HepG2 (cell line): ENCODE data around the gene CACNG1. TPM values are rescaled to one million over a fixed set of nuclear protein-coding genes. Genes with fewer than 3 reads are reported as not detected.
A peak's percentile ranks its signal among the peaks of the same experiment; 100 is the strongest.

Experiments used
- ATAC-seq: fragments of 200-7000 bp; cut with Tn5 transposase; 3 replicates; pipeline ENCODE4 v1.9.1; 2020; ENCODE audit warnings: mild to moderate bottlenecking, moderate library complexity
- BruUV-seq: library from RNA; stranded (reverse); fragments of 400-500 nt; replicated peaks from 2 replicates; lab custom pipeline; 2021; lab: Mats Ljungman, UMichigan
- CTCF ChIA-PET: fragments of 300-600 bp; formaldehyde crosslinking; extraction: SDS; loops from one replicate; lab custom pipeline; 2021; ENCODE audit warnings: low total read pairs, inconsistent platforms, low intra/inter-chr PET ratio; lab: Yijun Ruan, JAX
- POLR2A ChIA-PET: fragments of 350-600 bp; sonication (Branson Sonifier 250); formaldehyde crosslinking; loops from one replicate; lab custom pipeline; 2020; ENCODE audit warnings: antibody characterized with exemption, inconsistent platforms; lab: Yijun Ruan, JAX
- DNase-seq: peaks from one replicate; pipeline ENCODE4 v3.0.0-alpha.2; 2015; ENCODE audit warnings: low spot score
- FAIRE-seq: peaks from 3 replicates; lab custom pipeline; 2011; peaks lifted over from hg19 to GRCh38; lab: Jason Lieb, UNC
- H2AFZ ChIP-seq: one replicate; pipeline ENCODE4 v1.6.1; 2011; ENCODE audit warnings: low read length, inconsistent platforms
- H3K27ac ChIP-seq: fragments of 300-600 bp; 3 replicates; pipeline ENCODE4 v1.8.0; 2011; ENCODE audit warnings: mixed run types, mild to moderate bottlenecking, mixed read lengths, low read length, inconsistent platforms; ENCODE audit not compliant: insufficient read depth; ENCODE audit errors: extremely low read length
- H3K27me3 ChIP-seq, 2 experiments: fragments of 200-600 bp in 1 of 2; 2 replicates in 1 of 2; 3 replicates in 1 of 2; pipeline versions ENCODE4 v1.6.0 to v1.8.0; 2011; ENCODE audit warnings: low read length in 2 of 2, mild to moderate bottlenecking in 2 of 2, moderate library complexity in 2 of 2, inconsistent platforms in 1 of 2; ENCODE audit not compliant: insufficient read depth in 2 of 2, control insufficient read depth in 1 of 2
- H3K36me3 ChIP-seq, 2 experiments: fragments of 200-600 bp in 1 of 2; replicated peaks in 1 of 2; 2 replicates in 1 of 2; 3 replicates in 1 of 2; pipeline versions ENCODE4 v1.5.1 to v1.8.0; 2011; ENCODE audit warnings: low read length in 2 of 2, inconsistent platforms in 1 of 2; ENCODE audit not compliant: insufficient read depth in 2 of 2, control insufficient read depth in 1 of 2
- H3K4me1 ChIP-seq: 2 replicates; pipeline ENCODE4 v1.5.1; 2012; ENCODE audit warnings: low read length, inconsistent platforms; ENCODE audit not compliant: insufficient read depth
- H3K4me2 ChIP-seq: 2 replicates; pipeline ENCODE4 v1.6.0; 2011; ENCODE audit warnings: low read depth, low read length, inconsistent platforms
- H3K4me3 ChIP-seq, 3 experiments: fragments of 200-600 bp in 1 of 3; sonication (generic), shearing (Covaris generic) in 1 of 3; replicated peaks in 1 of 3; 2 replicates each; pipeline ENCODE4 v1.5.1; 2011 to 2016; ENCODE audit warnings: low read length in 3 of 3, inconsistent platforms in 2 of 3, low read depth in 2 of 3, mild to moderate bottlenecking in 2 of 3, control low read depth in 1 of 3, mixed read lengths in 1 of 3; ENCODE audit not compliant: insufficient read depth in 1 of 3
- H3K79me2 ChIP-seq: one replicate; pipeline ENCODE4 v1.6.1; 2011; ENCODE audit warnings: low read length, inconsistent platforms; ENCODE audit not compliant: insufficient read depth
- H3K9ac ChIP-seq: 2 replicates; pipeline ENCODE4 v1.6.0; 2011; ENCODE audit warnings: mild to moderate bottlenecking, low read depth, low read length, inconsistent platforms; ENCODE audit not compliant: insufficient read depth
- H3K9me3 ChIP-seq: 2 replicates; pipeline ENCODE4 v1.5.1; 2012; ENCODE audit warnings: mild to moderate bottlenecking, low read length
- H4K20me1 ChIP-seq: 2 replicates; pipeline ENCODE4 v1.6.0; 2011; ENCODE audit warnings: inconsistent platforms, mild to moderate bottlenecking, low read length, moderate library complexity; ENCODE audit not compliant: insufficient read depth
- ARNTL ChIP-seq: sonication (generic); formaldehyde crosslinking; IDR thresholded peaks from 2 replicates; pipeline ENCODE4 v1.4.0; 2020; ENCODE audit warnings: mild to moderate bottlenecking, missing genetic modification reagents
- CBX5 ChIP-seq: sonication (generic); formaldehyde crosslinking; IDR thresholded peaks from 2 replicates; pipeline ENCODE4 v1.4.0; 2020; ENCODE audit warnings: missing genetic modification reagents, borderline replicate concordance
- CREM ChIP-seq, 2 experiments: sonication (generic) in 1 of 2; formaldehyde crosslinking in 1 of 2; IDR thresholded peaks; 2 replicates each; pipeline versions ENCODE4 v1.4.0 to v1.6.1; 2016 to 2020; ENCODE audit warnings: antibody characterized with exemption in 1 of 2, mild to moderate bottlenecking in 1 of 2, missing genetic modification reagents in 1 of 2
- ELF3 ChIP-seq: IDR thresholded peaks from 2 replicates; pipeline ENCODE4 v1.6.1; 2016; ENCODE audit warnings: missing genetic modification reagents, missing compliant biosample characterization
- GATA4 ChIP-seq: sonication (generic); IDR thresholded peaks from 2 replicates; pipeline ENCODE4 v1.6.1; 2016; ENCODE audit warnings: antibody characterized with exemption, low read depth, borderline replicate concordance
- HOXA3 ChIP-seq: sonication (generic); formaldehyde crosslinking; IDR thresholded peaks from 2 replicates; pipeline ENCODE4 v1.5.0; 2020; ENCODE audit warnings: missing genetic modification reagents
- KAT8 ChIP-seq: IDR thresholded peaks from 2 replicates; pipeline ENCODE4 v1.6.1; 2016; ENCODE audit warnings: missing genetic modification reagents, missing compliant biosample characterization
- KLF13 ChIP-seq: sonication (generic); formaldehyde crosslinking; IDR thresholded peaks from 2 replicates; pipeline ENCODE4 v1.4.0; 2020; ENCODE audit warnings: mild to moderate bottlenecking, missing genetic modification reagents
- MXD4 ChIP-seq: IDR thresholded peaks from 2 replicates; pipeline ENCODE4 v1.6.1; 2016; ENCODE audit warnings: mild to moderate bottlenecking, missing biosample characterization, missing genetic modification reagents
- NR3C1 ChIP-seq: sonication (generic); formaldehyde crosslinking; IDR thresholded peaks from 2 replicates; pipeline ENCODE4 v1.4.0; 2020; ENCODE audit warnings: missing genetic modification reagents
- POLR2G ChIP-seq: fragments of 200-400 bp; formaldehyde crosslinking; IDR thresholded peaks from 2 replicates; pipeline ENCODE4 v1.6.1; 2018; ENCODE audit warnings: mild to moderate bottlenecking, low read depth, low read length, moderate library complexity
- SRY ChIP-seq: sonication (generic); formaldehyde crosslinking; IDR thresholded peaks from 2 replicates; pipeline ENCODE4 v1.8.0; 2022; ENCODE audit warnings: mild to moderate bottlenecking, missing genetic modification reagents
- ZKSCAN5 ChIP-seq: sonication (generic); formaldehyde crosslinking; IDR thresholded peaks from 2 replicates; pipeline ENCODE4 v1.5.1; 2020; ENCODE audit warnings: mild to moderate bottlenecking, missing genetic modification reagents
- ZNF260 ChIP-seq: sonication (generic); formaldehyde crosslinking; IDR thresholded peaks from 2 replicates; pipeline ENCODE4 v1.4.0; 2020; ENCODE audit warnings: missing genetic modification reagents, low read depth, mild to moderate bottlenecking, borderline replicate concordance
- ZNF703 ChIP-seq: sonication (generic); formaldehyde crosslinking; IDR thresholded peaks from 2 replicates; pipeline ENCODE4 v1.5.1; 2020; ENCODE audit warnings: missing genetic modification reagents, mild to moderate bottlenecking, moderate library complexity, borderline replicate concordance
- ZSCAN21 ChIP-seq: sonication (generic); formaldehyde crosslinking; IDR thresholded peaks from 2 replicates; pipeline ENCODE4 v1.8.0; 2022; ENCODE audit warnings: mild to moderate bottlenecking, missing genetic modification reagents, moderate library complexity, borderline replicate concordance
- WGBS: methylation state at CpG from one replicate; pipeline ENCODE4 v1.1.6; 2017; ENCODE audit warnings: low lambda C conversion rate; 5-methylcytosine and 5-hydroxymethylcytosine counted together
- in situ Hi-C: cut with HindIII; loops from 2 replicates; pipeline ENCODE4 v1.10.0; 2017; ENCODE audit warnings: low pct_unique_long_range_greater_than_20kb; ENCODE audit not compliant: extremely low pct_ligation_motif_present
- intact Hi-C: fragments of 100-400 bp; cut with micrococcal nuclease; formaldehyde crosslinking; loops from one replicate; pipeline ENCODE4 v1.10.0; 2022; ENCODE audit not compliant: unreplicated experiment
- polyA plus RNA-seq, 8 experiments: library from polyadenylated mRNA; depleted of rRNA in 3 of 8; stranded (reverse) in 7 of 8; unstranded in 1 of 8; fragments of >200 nt; fragmentation: Illumina TruSeq in 4 of 8; extraction: Trizol in 4 of 8; gene quantifications; 2 replicates each; pipeline versions ENCODE4 v1.2.1 to v1.2.3, GENCODE V29; 2011 to 2016; ENCODE audit warnings: low read depth in 4 of 8, missing spikeins in 1 of 8, mixed read lengths in 1 of 8; ENCODE audit not compliant: insufficient read depth in 1 of 8
- total RNA-seq, 5 experiments: library from RNA; depleted of rRNA; stranded (reverse); fragments of >200 nt; fragmentation: Illumina TruSeq; extraction: Trizol; gene quantifications; 2 replicates each; pipeline ENCODE4 v1.2.3, GENCODE V29; 2016; ENCODE audit warnings: low read depth in 1 of 5
- TF ChIP-seq, protein P1 (sequence below): sonication (generic); formaldehyde crosslinking; IDR thresholded peaks from 2 replicates; pipeline ENCODE4 v1.5.1; 2020; ENCODE audit warnings: mild to moderate bottlenecking, missing genetic modification reagents, borderline replicate concordance
- TF ChIP-seq, protein P2 (sequence below): IDR thresholded peaks from 2 replicates; pipeline ENCODE4 v1.6.1; 2018; ENCODE audit warnings: missing genetic modification reagents, mild to moderate bottlenecking, missing compliant biosample characterization

The CACNG1 gene
- total and polyA plus RNA-seq, 2 of the 13 experiments (the other 11 are each of a cell fraction or from before 2014, with no cell fraction given): not detected

DNA sequence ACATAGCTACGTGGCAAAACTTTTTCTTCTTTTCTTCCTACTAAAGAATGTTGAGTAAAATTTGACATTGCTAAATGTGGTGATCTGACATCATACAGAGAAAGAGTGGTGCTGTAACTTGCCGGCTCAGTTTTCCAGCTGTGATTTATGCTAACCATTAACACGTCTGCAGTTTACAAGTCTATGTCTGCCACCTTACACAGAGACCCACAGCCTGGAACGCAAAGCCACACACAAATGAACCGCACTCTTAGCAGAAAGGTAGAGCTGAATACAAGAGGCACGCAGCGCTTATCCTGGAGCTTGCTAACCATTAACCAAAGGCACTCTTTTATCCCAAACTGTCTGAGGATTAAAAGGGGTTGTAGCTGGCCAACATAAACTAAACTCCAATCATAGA, 31.9 kb downstream of the CACNG1 start:
- Histone ChIP-seq H4K20me1 (no peaks in the 10 kb centered on the region), H3K27ac (peak overlapping the region; percentile 17), H3K9me3 (no peaks in the 10 kb centered on the region), H3K4me2 (peak overlapping the region; percentile 31), H3K79me2 (no peaks in the 10 kb centered on the region), H3K9ac (no peak overlapping the region), H2AFZ (no peak overlapping the region), H3K36me3 (peaks cover 11 to 34% of the 10 kb centered on the region in 2 experiments), H3K4me3 (no peak overlapping the region; a peak in 1 of 6 replicates), H3K27me3 (no peaks in the 10 kb centered on the region), H3K4me1 (peaks cover 36% of the 10 kb centered on the region)
- DNase-seq (peak; percentile 73), FAIRE-seq (peak; percentile 93), ATAC-seq (peak; percentile 98)
- CTCF ChIA-PET: no interaction called here
- WGBS: 20% methylated on average over 7 of the region's 7 CpGs
- intact Hi-C loops (no loop called here), in situ Hi-C loops (no loop called here)
- BruUV-seq: no TSS peak
- POLR2A ChIA-PET: interaction anchor here (0.6 kb wide), 1 partner anchor 11 kb away, joined by 3 read pairs; no protein-coding TSS in a partner anchor
- TF ChIP-seq ZSCAN21 (no peak), POLR2G (no peak), ZNF260 (CRISPR knock-in tag) (no peak), KAT8 (CRISPR knock-in tag) (peak; percentile 56; the same call in 1 of the 2 replicates), ARNTL (no peak), HOXA3 (peak; percentile 53), ZNF703 (CRISPR knock-in tag) (no peak), CBX5 (no peak), ZKSCAN5 (CRISPR knock-in tag) (no peak), GATA4 (no peak), ELF3 (CRISPR knock-in tag) (peak; percentile 62), SRY (no peak), CREM (IDR thresholded peaks at IDR 0.05) (no peak), CREM (CRISPR knock-in tag; IDR thresholded peaks at IDR 0.05) (no peak), KLF13 (CRISPR knock-in tag) (no peak), MXD4 (no peak), NR3C1 (CRISPR knock-in tag) (no peak)
- TF ChIP-seq, protein P1, sequence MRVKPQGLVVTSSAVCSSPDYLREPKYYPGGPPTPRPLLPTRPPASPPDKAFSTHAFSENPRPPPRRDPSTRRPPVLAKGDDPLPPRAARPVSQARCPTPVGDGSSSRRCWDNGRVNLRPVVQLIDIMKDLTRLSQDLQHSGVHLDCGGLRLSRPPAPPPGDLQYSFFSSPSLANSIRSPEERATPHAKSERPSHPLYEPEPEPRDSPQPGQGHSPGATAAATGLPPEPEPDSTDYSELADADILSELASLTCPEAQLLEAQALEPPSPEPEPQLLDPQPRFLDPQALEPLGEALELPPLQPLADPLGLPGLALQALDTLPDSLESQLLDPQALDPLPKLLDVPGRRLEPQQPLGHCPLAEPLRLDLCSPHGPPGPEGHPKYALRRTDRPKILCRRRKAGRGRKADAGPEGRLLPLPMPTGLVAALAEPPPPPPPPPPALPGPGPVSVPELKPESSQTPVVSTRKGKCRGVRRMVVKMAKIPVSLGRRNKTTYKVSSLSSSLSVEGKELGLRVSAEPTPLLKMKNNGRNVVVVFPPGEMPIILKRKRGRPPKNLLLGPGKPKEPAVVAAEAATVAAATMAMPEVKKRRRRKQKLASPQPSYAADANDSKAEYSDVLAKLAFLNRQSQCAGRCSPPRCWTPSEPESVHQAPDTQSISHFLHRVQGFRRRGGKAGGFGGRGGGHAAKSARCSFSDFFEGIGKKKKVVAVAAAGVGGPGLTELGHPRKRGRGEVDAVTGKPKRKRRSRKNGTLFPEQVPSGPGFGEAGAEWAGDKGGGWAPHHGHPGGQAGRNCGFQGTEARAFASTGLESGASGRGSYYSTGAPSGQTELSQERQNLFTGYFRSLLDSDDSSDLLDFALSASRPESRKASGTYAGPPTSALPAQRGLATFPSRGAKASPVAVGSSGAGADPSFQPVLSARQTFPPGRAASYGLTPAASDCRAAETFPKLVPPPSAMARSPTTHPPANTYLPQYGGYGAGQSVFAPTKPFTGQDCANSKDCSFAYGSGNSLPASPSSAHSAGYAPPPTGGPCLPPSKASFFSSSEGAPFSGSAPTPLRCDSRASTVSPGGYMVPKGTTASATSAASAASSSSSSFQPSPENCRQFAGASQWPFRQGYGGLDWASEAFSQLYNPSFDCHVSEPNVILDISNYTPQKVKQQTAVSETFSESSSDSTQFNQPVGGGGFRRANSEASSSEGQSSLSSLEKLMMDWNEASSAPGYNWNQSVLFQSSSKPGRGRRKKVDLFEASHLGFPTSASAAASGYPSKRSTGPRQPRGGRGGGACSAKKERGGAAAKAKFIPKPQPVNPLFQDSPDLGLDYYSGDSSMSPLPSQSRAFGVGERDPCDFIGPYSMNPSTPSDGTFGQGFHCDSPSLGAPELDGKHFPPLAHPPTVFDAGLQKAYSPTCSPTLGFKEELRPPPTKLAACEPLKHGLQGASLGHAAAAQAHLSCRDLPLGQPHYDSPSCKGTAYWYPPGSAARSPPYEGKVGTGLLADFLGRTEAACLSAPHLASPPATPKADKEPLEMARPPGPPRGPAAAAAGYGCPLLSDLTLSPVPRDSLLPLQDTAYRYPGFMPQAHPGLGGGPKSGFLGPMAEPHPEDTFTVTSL (CRISPR knock-in tag): peak; percentile 51; the same call in 1 of the 2 replicates
- TF ChIP-seq, protein P2, sequence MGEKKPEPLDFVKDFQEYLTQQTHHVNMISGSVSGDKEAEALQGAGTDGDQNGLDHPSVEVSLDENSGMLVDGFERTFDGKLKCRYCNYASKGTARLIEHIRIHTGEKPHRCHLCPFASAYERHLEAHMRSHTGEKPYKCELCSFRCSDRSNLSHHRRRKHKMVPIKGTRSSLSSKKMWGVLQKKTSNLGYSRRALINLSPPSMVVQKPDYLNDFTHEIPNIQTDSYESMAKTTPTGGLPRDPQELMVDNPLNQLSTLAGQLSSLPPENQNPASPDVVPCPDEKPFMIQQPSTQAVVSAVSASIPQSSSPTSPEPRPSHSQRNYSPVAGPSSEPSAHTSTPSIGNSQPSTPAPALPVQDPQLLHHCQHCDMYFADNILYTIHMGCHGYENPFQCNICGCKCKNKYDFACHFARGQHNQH (CRISPR knock-in tag): peak; percentile 58; the same call in 1 of the 2 replicates
